GM19023 (cell line): ENCODE data around the gene MEPCE.
A peak's percentile ranks its signal among the peaks of the same experiment; 100 is the strongest.
"Not testable (repeated sequence)": the region's sequence is repeated elsewhere in the genome, so short reads cannot be mapped to it uniquely, and the experiment has no call there.

Experiments
- ATAC-seq: cut with Tn5 transposase; IDR thresholded peaks from one replicate; pipeline ENCODE4 v1.9.1; 2021; ENCODE audit warnings: mild to moderate bottlenecking, moderate library complexity; ENCODE audit not compliant: unreplicated experiment

MEPCE gene

DNA sequence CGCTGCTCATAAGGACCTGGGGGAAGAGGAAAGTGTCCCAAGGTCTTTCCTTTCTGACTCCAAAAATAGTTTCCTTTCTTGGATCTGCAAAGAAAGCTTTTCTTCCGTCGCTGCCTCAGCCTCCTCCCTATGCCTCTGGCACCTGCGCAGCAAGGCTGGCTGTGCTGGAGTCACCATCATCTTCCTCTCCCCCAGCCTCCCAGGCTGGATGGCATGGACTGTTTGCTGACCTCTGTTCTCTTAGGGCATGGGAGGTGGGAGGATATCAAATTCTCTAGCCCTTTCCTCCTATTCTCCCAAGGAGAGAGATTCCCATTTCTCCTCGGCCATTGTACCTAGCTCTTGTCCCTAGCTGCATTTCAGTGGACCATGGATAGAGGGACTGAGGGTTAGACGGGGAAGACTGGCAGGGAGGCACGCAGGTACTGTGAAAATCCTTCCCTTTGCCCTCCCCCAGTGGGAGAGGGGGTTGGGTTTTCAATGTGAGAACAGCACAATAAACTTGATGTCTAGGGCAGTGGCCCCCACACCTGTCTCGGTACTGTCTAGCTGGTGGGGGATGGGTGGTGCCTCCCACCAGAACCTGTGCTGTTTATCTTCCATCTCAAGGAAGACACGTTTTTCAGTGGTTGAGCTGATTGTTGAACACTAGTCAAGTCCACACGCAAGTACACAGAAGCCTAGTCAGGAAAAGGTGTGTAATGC lies 4.1 kb downstream of the MEPCE start:
- no peak for ATAC-seq

DNA sequence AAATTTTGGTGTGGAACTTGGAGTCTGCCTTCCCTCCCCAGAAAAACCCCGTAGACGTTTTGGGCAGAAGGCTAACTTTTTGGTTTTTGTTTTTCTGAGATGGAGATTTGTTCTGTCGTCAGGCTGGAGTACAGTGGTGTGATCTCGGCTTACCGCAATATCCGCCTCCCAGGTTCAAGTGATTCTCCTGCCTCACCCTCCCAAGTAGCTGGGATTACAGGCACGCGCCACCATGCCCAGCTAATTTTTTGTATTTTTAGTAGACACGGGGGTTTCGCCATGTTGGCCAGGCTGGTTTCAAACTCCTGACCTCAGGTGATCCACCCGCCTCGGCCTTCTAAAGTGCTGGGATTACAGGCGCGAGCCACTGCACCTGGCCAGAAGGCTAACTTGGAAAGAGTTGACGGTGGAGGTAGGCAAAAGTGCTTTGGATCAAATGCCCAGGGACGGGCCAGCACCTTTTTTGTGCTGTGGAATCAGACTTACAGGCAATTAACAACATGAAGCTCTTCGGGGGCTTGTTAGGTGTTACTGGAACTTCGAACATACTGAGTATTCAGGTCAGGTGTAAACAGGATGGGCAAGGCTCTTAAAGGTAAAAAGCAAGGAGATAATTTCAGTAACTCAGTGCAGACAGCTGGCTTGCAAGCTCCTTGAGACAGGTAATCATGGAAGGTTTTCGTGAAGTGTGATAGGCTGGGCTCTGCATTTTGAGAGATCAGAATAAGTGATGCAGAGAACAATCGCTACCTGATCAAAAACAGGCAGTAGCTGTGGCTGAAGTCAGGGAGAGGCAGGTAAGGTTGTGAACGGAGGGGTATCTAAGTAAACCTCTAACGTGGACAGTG lies 4.9 kb downstream of the MEPCE start:
- ATAC-seq, result no peak

DNA sequence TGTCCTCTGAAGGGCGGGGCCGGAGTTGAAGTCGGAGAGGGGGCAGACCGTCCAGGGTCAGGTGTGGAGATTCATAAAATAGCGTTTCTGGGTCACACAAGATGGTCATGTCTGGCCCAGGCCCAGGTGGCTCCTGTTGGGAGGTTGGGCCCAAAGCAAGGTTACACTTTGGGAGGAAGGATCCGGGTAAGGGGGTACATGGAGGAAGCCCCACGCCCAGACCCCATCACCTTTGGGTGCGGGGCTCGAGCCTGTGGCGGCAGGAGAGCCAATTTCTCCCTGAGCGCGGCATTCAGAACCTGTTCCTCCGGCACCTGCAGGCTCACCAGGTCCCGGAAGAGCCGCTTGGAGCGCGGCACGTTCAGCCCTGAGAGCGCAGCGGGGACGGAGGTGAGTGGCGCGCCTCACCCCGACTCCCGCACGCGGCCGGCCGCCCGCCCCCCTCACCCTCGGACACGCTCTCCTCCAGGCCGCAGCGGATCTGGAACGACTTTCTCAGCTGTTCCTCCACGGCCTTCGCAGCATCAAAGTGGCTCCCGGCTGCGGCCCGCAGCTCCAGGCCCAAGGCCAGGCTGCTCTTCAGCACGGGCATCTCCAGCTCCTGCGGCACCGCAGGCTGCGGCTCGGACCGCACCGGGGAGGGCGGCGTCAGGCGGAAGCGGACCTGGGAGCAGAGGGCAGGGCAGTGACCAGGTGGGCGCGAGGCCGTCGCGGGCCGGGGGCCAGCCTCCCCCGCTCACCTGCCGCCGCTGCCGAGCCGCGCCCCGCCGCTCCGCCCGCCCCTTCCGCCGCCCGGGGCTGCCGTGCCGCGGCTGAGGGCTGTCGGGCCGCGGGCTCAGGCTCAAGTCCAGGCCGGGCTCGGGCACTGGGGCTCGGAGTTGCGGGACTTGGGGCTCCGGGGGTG lies 6.0 kb downstream of the MEPCE start:
- ATAC-seq, result peak; percentile 15

GRCh38 chr7:100437150-100438100 lies 7.8 kb downstream of the MEPCE start:
- ATAC-seq, result no peak

GRCh38 chr7:100438172-100438571 lies 8.5 kb downstream of the MEPCE start:
- ATAC-seq, result no peak

GRCh38 chr7:100438731-100439130 lies 9.1 kb downstream of the MEPCE start:
- ATAC-seq, result not testable (repeated sequence)

DNA sequence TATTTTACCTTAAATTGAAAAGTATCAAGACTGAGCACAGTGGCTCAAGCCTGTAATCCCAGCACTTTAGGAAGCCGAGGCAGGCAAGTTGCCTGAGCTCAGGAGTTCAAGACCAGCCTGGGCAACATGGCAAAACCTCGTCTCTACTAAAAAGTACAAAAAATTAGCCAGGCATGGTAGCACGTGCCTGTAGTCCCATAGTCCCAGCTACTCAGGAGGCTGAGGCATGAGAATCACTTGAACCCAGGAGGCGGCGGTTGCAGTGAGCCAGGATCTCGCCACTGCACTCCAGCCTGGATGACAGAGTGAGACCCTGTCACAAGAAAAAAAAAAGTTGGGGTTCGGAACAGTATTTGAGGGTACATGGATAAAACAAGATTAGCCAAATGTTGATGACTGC lies 9.6 kb downstream of the MEPCE start:
- ATAC-seq, result not testable (repeated sequence)

- no peak for ATAC-seq
Observed at GRCh38 chr7:100441641-100442535, 12.3 kb downstream of the MEPCE start.

GRCh38 chr7:100443096-100443840 lies 13.6 kb downstream of the MEPCE start:
- no peak for ATAC-seq

GRCh38 chr7:100444311-100445278 lies 15.0 kb downstream of the MEPCE start:
- ATAC-seq, result no peak

DNA sequence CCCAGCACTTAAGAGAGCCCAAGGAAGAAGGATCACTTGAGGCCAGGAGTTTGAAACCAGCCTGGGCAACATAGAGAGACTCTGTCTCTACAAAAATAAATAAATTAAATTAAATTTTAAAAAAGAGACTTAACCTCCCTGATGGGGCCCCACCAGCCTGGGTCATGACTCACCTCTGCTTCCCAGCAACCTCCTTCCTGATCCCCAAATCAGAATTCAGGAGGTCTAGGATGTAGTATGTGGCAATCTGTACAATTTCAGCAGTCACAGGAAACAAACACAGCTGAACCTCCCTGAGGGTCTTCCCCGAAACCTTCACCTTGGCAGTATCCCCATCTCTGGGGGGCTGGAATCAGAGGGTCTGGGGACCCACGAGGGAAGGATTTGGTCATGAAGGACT lies 16.4 kb downstream of the MEPCE start:
- ATAC-seq, result no peak

- not testable (repeated sequence) for ATAC-seq
Observed at GRCh38 chr7:100447363-100447762, 17.7 kb downstream of the MEPCE start.

- ATAC-seq, result no peak
Observed at GRCh38 chr7:100449190-100449795, 19.7 kb downstream of the MEPCE start.

- ATAC-seq, result no peak
Observed at GRCh38 chr7:100452513-100452912, 22.9 kb downstream of the MEPCE start.

- ATAC-seq, result not testable (repeated sequence)
Observed at GRCh38 chr7:100453854-100454253, 24.2 kb downstream of the MEPCE start.

DNA sequence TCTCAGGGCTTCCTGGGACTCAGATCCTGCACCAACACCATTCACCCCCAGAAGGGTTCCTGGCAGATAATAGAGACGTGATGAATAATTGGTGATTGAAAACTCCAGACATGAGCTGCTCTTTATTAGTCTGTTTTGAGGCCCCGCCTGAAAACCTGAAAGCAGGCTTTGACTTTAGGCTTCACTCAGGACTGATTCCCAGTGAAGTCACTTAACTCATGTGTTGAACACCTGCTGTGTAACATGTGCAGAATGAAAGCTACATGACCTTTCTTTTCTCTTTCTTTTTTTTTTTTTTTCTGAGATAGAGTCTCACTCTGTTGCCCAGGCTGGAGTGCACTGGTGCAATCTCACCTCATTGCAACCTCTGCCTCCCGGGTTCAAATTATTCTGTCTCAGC lies 25.6 kb downstream of the MEPCE start:
- no peak for ATAC-seq

DNA sequence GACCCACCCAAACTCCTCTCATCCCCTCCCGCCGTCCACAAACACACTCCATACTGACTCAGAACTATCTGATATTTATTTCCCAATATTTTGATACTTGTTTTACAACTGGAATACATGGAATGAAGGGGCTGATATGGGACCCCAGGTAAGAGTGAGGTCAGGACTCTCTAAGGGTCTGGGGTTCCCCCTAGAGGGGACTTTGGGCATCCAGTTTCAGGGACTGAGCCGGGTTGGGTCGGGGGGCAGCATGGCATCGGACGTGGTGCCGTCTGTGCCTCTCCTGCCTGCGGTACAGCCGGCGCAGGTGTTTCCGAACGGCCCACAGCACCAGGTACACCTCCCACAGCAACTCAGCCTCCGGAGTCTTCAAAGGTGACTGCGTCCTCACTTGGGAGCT lies 26.9 kb downstream of the MEPCE start:
- no peak for ATAC-seq
